UCSD-AML1 (cell line): Measurements from ENCODE around the gene CYP2C19.
"Not testable (repeated sequence)": the region's sequence is repeated elsewhere in the genome, so short reads cannot be mapped to it uniquely, and the experiment has no call there.

Source experiments
- DNase-seq: peaks from one replicate; lab custom pipeline; 2025; ENCODE audit not compliant: unreplicated experiment; lab: John Stamatoyannopoulos, UW

CYP2C19 gene

GRCh38 chr10:94878649-94879048 is 116.2 kb downstream of the CYP2C19 start:
- DNase-seq: no peak

DNA sequence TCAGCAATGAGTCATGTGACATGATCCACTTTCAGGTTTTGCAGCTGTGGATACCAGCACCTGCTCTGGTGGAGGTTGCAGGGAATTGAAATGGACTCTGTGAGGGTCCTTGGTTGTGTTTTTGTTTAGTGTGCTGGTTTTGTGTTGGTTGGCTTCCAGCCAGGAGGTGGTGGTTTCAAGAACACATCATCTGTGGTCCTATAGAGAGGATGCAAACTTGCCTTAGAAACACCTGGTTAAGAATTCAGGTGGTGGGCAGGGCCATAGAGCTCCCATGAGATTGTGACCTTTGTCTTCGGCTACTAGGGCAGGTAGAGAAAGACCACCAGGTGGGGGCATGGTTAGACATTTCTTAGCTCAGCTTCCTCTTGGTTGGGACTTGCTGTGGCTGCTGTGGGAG is 116.7 kb downstream of the CYP2C19 start:
- no peak for DNase-seq

DNA sequence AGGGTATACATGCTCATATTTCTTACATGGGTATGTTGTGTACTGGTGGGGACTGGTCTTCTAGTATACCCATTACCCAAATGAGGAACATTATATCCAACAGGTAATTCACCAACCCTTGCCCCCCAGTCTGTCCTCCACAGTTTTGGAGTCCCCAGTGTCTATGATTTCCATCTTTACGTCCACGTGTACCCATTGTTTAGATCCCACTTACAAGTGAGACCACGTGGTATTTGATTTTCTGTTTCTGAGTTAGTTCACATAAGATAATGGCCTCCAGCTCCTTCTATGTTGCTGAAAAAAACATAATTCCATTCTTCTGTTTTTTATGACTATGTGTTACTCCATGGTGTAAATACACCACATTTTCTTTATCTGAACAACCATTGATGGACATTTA is 126.6 kb downstream of the CYP2C19 start:
- DNase-seq: no peak

DNA sequence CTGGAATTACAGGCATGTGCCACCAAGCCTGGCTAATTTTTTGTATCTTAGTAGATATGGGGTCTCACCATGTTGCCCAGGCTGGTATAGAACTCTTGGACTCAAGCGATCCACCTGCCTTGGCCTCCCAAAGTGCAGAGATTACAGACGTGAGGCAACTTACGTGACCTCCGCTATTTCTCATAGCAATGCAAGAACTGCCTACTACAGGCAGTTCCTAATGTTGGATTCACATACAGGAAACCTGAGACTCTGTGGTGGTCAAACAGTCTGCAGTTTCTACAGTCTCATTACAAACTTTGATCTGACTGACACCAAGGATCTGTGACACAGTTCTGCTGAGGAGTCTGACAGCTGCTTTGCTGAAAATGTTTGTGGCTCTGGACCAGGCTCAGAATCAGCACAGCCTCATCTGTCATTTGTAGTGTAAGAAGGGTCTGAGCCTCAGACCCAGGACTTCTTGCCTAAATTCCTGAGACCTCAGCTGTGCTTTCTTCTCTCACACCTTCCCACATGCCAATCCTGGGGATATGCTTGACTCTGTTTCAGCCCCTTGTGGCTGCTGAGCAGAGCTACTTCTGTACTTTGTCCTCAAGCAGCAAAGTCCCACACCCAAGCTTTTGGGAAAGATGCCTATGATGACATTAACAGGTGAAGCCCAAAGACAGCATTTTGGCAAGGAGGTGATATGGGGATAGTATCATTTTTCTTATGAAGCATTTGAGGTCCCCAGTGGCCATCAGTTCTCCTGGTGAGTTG is 128.0 kb downstream of the CYP2C19 start:
- DNase-seq: no peak

GRCh38 chr10:94898414-94898813 is 135.9 kb downstream of the CYP2C19 start:
- DNase-seq: not testable (repeated sequence)

DNA sequence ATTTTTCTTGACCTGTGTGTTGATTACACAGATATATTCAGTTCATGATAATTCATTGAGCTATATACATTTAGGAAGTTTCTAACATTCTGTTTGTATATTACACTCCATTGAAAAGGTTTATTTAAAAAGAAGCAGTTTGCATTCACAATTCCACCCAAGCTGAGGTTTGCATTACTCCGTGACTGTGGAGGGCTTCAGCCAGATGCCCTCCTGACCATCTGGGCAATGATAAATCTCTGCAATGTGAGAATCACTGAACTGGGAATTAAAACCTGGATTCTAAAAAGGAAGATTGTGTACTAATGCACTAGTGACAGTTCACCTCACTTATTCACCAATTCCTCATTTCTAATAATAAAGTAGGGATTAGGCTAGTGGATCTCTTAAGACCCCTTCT is 139.6 kb downstream of the CYP2C19 start:
- no peak for DNase-seq

- DNase-seq: no peak
Measured at GRCh38 chr10:94902570-94902969, 140.1 kb downstream of the CYP2C19 start.
